ENCODE results near the gene ZNF169.
"Not testable (repeated sequence)": the region's sequence is repeated elsewhere in the genome, so short reads cannot be mapped to it uniquely, and the experiment has no call there.

Gene ZNF169

GRCh38 chr9:94340750-94341149, 81.7 kb downstream of the ZNF169 start:
- not testable (repeated sequence) for FAIRE-seq; DNase-seq (ENCODE audit: insufficient read length, low spot score)

GRCh38 chr9:94341703-94342102, 82.6 kb downstream of the ZNF169 start:
- DNase-seq (ENCODE audit: insufficient read length, low spot score); FAIRE-seq: not testable (repeated sequence)

- FAIRE-seq; DNase-seq (ENCODE audit: insufficient read length, low spot score): not testable (repeated sequence)
These were observed 88.4 kb downstream of the ZNF169 start for GRCh38 chr9:94347451-94347850.

- not testable (repeated sequence) for FAIRE-seq; DNase-seq (ENCODE audit: insufficient read length, low spot score)
These were observed 89.7 kb downstream of the ZNF169 start for GRCh38 chr9:94348754-94349153.

All from GM19239 (cell line).